Activated CD4-positive, alpha-beta T cell treated with anti-CD3 and anti-CD28 coated beads for 48 hours (primary cell): ENCODE measurements around the gene EIF4G3.
"Not testable (repeated sequence)": the region's sequence is repeated elsewhere in the genome, so short reads cannot be mapped to it uniquely, and the experiment has no call there.

Experiments used
- DNase-seq: peaks from one replicate; pipeline ENCODE4 v3.0.0-alpha.2; 2020

The EIF4G3 gene

GRCh38 chr1:21149430-21149854 lies 27.3 kb downstream of the EIF4G3 start:
- DNase-seq = no peak

- DNase-seq = no peak
These were observed 32.9 kb downstream of the EIF4G3 start for GRCh38 chr1:21143752-21144151.

GRCh38 chr1:21143138-21143537 lies 33.6 kb downstream of the EIF4G3 start:
- no peak for DNase-seq

GRCh38 chr1:21141030-21141429 lies 35.7 kb downstream of the EIF4G3 start:
- DNase-seq = no peak

GRCh38 chr1:21139601-21140000 lies 37.1 kb downstream of the EIF4G3 start:
- no peak for DNase-seq

- DNase-seq = not testable (repeated sequence)
These were observed 40.4 kb downstream of the EIF4G3 start for GRCh38 chr1:21136344-21136743.

GRCh38 chr1:21131200-21131599 lies 45.5 kb downstream of the EIF4G3 start:
- no peak for DNase-seq

GRCh38 chr1:21129407-21129806 lies 47.3 kb downstream of the EIF4G3 start:
- no peak for DNase-seq

- no peak for DNase-seq
These were observed 50.4 kb downstream of the EIF4G3 start for GRCh38 chr1:21126324-21126723.

- no peak for DNase-seq
These were observed 51.9 kb downstream of the EIF4G3 start for GRCh38 chr1:21124846-21125245.

- no peak for DNase-seq
These were observed 53.3 kb downstream of the EIF4G3 start for GRCh38 chr1:21123287-21123948.

- no peak for DNase-seq
These were observed 54.8 kb downstream of the EIF4G3 start for GRCh38 chr1:21121764-21122471.

- no peak for DNase-seq
These were observed 58.5 kb downstream of the EIF4G3 start for GRCh38 chr1:21118167-21118566.

GRCh38 chr1:21117597-21118001 lies 59.1 kb downstream of the EIF4G3 start:
- no peak for DNase-seq

- DNase-seq = no peak
These were observed 59.5 kb downstream of the EIF4G3 start for GRCh38 chr1:21117159-21117558.

GRCh38 chr1:21115098-21115760 lies 61.5 kb downstream of the EIF4G3 start:
- DNase-seq = no peak

- no peak for DNase-seq
These were observed 62.3 kb downstream of the EIF4G3 start for GRCh38 chr1:21114431-21114830.

GRCh38 chr1:21110163-21110562 lies 66.5 kb downstream of the EIF4G3 start:
- no peak for DNase-seq

GRCh38 chr1:21106709-21107108 lies 70.0 kb downstream of the EIF4G3 start:
- DNase-seq = no peak

- no peak for DNase-seq
These were observed 70.5 kb downstream of the EIF4G3 start for GRCh38 chr1:21106238-21106637.

GRCh38 chr1:21105807-21106206 lies 70.9 kb downstream of the EIF4G3 start:
- no peak for DNase-seq

GRCh38 chr1:21104683-21105082 lies 72.0 kb downstream of the EIF4G3 start:
- DNase-seq = no peak

- DNase-seq = no peak
These were observed 76.2 kb downstream of the EIF4G3 start for GRCh38 chr1:21100481-21100921.

- DNase-seq = no peak
These were observed 76.9 kb downstream of the EIF4G3 start for GRCh38 chr1:21099869-21100131.
